K562 (cell line): ENCODE measurements around the gene PDE6B. TPM values are rescaled to one million over a fixed set of nuclear protein-coding genes. Genes with fewer than 3 reads are reported as not detected.

ENCODE experiments used
- CC2D1A ChIP-seq: fragments of 450-650 bp; IDR thresholded peaks from 2 replicates; pipeline ENCODE4 v1.6.1; 2017; ENCODE audit warnings: mild to moderate bottlenecking
- HOMEZ ChIP-seq: fragments of 250-450 bp; sonication (Bioruptor Pico); IDR thresholded peaks from 2 replicates; pipeline ENCODE4 v1.4.0; 2020; ENCODE audit warnings: mild to moderate bottlenecking, moderate library complexity
- MAZ ChIP-seq, 2 experiments: fragments of 450-650 bp in 1 of 2; sonication (generic) in 1 of 2; formaldehyde crosslinking; IDR thresholded peaks in 1 of 2; conservative IDR thresholded peaks in 1 of 2; 2 replicates each; pipeline versions ENCODE4 v1.4.0 to v1.5.0; 2020; ENCODE audit warnings: mild to moderate bottlenecking in 1 of 2, missing genetic modification reagents in 1 of 2
- NCOA4 ChIP-seq: fragments of 450-650 bp; IDR thresholded peaks from 2 replicates; pipeline ENCODE4 v1.6.1; 2018; ENCODE audit warnings: mild to moderate bottlenecking; ENCODE audit not compliant: partially characterized antibody
- NRF1 ChIP-seq, 2 experiments: fragments of 450-650 bp; IDR thresholded peaks in 1 of 2; conservative IDR thresholded peaks in 1 of 2; 2 replicates each; pipeline ENCODE4 v1.6.1; 2014; ENCODE audit warnings: mild to moderate bottlenecking in 2 of 2
- ZNF184 ChIP-seq: sonication (generic); formaldehyde crosslinking; IDR thresholded peaks from 2 replicates; pipeline ENCODE4 v1.5.0; 2020; ENCODE audit warnings: missing genetic modification reagents
- ZNF79 ChIP-seq: fragments of 250-450 bp; sonication (Bioruptor Pico); IDR thresholded peaks from 2 replicates; pipeline ENCODE4 v1.4.0; 2020; ENCODE audit warnings: low read depth, mild to moderate bottlenecking, moderate library complexity
- polyA plus RNA-seq, 8 experiments: library from polyadenylated mRNA; depleted of rRNA in 4 of 8; stranded (reverse) in 5 of 8; unstranded in 3 of 8; fragments of >200 nt; fragmentation: Nextera tagmentation in 2 of 8; fragmentation: Illumina TruSeq in 1 of 8; extraction: Ambion mirVana in 2 of 8; extraction: Trizol in 1 of 8; gene quantifications; 2 replicates each; pipeline versions ENCODE4 v1.2.1 to v1.2.3, GENCODE V29; 2011 to 2014; ENCODE audit warnings: inconsistent platforms in 1 of 8, missing spikeins in 1 of 8
- total RNA-seq, 7 experiments: library from RNA; depleted of rRNA in 6 of 7; stranded (reverse); fragments of >200 nt in 6 of 7; fragmentation: Illumina TruSeq in 2 of 7; extraction: Trizol in 2 of 7; gene quantifications; 2 replicates each; pipeline versions ENCODE4 v1.2.1 to v1.2.3, GENCODE V29; 2011 to 2021; ENCODE audit warnings: low replicate concordance in 1 of 7
- TF ChIP-seq, protein P1 (sequence below): fragments of 450-650 bp; formaldehyde crosslinking; IDR thresholded peaks from 2 replicates; pipeline ENCODE4 v1.4.0; 2022; ENCODE audit warnings: mild to moderate bottlenecking, moderate library complexity
- TF ChIP-seq, protein P2 (sequence below): fragments of 450-650 bp; IDR thresholded peaks from 2 replicates; pipeline ENCODE4 v1.6.1; 2016; ENCODE audit warnings: mild to moderate bottlenecking, moderate library complexity
- TF ChIP-seq, protein P3 (sequence below): fragments of 250-450 bp; sonication (Bioruptor Pico); IDR thresholded peaks from 2 replicates; pipeline ENCODE4 v1.5.0; 2020; ENCODE audit warnings: mild to moderate bottlenecking, borderline replicate concordance

The PDE6B gene
- total and polyA plus RNA-seq, 9 of the 15 experiments (the other 6 are each of a cell fraction or from before 2014, with no cell fraction given): 0.04 TPM; not detected in 8

GRCh38 chr4:646460-646859, 21.1 kb downstream of the PDE6B start (continued):
- TF ChIP-seq, protein P1, sequence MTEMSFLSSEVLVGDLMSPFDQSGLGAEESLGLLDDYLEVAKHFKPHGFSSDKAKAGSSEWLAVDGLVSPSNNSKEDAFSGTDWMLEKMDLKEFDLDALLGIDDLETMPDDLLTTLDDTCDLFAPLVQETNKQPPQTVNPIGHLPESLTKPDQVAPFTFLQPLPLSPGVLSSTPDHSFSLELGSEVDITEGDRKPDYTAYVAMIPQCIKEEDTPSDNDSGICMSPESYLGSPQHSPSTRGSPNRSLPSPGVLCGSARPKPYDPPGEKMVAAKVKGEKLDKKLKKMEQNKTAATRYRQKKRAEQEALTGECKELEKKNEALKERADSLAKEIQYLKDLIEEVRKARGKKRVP (CRISPR knock-in tag): no peak
- no peak for TF ChIP-seq HOMEZ (CRISPR knock-in tag)
- peak; percentile 70 to 75 for TF ChIP-seq NRF1 (conservative IDR thresholded peaks at IDR 0.05 in 1 of 2, IDR thresholded peaks at IDR 0.05 in 1 of 2)
- TF ChIP-seq MAZ (CRISPR knock-in tag; conservative IDR thresholded peaks at IDR 0.05 in 1 of 2, IDR thresholded peaks at IDR 0.05 in 1 of 2): 0 out of 4 replicates have a peak, but pooled peaks of 1 of the 2 experiments have one; percentile 53
- TF ChIP-seq CC2D1A: 0 out of 2 replicates have a peak, but pooled peaks have one; percentile 21
- no peak for TF ChIP-seq ZNF79 (CRISPR knock-in tag)
- TF ChIP-seq, protein P2, sequence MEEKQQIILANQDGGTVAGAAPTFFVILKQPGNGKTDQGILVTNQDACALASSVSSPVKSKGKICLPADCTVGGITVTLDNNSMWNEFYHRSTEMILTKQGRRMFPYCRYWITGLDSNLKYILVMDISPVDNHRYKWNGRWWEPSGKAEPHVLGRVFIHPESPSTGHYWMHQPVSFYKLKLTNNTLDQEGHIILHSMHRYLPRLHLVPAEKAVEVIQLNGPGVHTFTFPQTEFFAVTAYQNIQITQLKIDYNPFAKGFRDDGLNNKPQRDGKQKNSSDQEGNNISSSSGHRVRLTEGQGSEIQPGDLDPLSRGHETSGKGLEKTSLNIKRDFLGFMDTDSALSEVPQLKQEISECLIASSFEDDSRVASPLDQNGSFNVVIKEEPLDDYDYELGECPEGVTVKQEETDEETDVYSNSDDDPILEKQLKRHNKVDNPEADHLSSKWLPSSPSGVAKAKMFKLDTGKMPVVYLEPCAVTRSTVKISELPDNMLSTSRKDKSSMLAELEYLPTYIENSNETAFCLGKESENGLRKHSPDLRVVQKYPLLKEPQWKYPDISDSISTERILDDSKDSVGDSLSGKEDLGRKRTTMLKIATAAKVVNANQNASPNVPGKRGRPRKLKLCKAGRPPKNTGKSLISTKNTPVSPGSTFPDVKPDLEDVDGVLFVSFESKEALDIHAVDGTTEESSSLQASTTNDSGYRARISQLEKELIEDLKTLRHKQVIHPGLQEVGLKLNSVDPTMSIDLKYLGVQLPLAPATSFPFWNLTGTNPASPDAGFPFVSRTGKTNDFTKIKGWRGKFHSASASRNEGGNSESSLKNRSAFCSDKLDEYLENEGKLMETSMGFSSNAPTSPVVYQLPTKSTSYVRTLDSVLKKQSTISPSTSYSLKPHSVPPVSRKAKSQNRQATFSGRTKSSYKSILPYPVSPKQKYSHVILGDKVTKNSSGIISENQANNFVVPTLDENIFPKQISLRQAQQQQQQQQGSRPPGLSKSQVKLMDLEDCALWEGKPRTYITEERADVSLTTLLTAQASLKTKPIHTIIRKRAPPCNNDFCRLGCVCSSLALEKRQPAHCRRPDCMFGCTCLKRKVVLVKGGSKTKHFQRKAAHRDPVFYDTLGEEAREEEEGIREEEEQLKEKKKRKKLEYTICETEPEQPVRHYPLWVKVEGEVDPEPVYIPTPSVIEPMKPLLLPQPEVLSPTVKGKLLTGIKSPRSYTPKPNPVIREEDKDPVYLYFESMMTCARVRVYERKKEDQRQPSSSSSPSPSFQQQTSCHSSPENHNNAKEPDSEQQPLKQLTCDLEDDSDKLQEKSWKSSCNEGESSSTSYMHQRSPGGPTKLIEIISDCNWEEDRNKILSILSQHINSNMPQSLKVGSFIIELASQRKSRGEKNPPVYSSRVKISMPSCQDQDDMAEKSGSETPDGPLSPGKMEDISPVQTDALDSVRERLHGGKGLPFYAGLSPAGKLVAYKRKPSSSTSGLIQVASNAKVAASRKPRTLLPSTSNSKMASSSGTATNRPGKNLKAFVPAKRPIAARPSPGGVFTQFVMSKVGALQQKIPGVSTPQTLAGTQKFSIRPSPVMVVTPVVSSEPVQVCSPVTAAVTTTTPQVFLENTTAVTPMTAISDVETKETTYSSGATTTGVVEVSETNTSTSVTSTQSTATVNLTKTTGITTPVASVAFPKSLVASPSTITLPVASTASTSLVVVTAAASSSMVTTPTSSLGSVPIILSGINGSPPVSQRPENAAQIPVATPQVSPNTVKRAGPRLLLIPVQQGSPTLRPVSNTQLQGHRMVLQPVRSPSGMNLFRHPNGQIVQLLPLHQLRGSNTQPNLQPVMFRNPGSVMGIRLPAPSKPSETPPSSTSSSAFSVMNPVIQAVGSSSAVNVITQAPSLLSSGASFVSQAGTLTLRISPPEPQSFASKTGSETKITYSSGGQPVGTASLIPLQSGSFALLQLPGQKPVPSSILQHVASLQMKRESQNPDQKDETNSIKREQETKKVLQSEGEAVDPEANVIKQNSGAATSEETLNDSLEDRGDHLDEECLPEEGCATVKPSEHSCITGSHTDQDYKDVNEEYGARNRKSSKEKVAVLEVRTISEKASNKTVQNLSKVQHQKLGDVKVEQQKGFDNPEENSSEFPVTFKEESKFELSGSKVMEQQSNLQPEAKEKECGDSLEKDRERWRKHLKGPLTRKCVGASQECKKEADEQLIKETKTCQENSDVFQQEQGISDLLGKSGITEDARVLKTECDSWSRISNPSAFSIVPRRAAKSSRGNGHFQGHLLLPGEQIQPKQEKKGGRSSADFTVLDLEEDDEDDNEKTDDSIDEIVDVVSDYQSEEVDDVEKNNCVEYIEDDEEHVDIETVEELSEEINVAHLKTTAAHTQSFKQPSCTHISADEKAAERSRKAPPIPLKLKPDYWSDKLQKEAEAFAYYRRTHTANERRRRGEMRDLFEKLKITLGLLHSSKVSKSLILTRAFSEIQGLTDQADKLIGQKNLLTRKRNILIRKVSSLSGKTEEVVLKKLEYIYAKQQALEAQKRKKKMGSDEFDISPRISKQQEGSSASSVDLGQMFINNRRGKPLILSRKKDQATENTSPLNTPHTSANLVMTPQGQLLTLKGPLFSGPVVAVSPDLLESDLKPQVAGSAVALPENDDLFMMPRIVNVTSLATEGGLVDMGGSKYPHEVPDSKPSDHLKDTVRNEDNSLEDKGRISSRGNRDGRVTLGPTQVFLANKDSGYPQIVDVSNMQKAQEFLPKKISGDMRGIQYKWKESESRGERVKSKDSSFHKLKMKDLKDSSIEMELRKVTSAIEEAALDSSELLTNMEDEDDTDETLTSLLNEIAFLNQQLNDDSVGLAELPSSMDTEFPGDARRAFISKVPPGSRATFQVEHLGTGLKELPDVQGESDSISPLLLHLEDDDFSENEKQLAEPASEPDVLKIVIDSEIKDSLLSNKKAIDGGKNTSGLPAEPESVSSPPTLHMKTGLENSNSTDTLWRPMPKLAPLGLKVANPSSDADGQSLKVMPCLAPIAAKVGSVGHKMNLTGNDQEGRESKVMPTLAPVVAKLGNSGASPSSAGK: peak; percentile 42; the same call in 1 of the 2 replicates
- TF ChIP-seq, protein P3, sequence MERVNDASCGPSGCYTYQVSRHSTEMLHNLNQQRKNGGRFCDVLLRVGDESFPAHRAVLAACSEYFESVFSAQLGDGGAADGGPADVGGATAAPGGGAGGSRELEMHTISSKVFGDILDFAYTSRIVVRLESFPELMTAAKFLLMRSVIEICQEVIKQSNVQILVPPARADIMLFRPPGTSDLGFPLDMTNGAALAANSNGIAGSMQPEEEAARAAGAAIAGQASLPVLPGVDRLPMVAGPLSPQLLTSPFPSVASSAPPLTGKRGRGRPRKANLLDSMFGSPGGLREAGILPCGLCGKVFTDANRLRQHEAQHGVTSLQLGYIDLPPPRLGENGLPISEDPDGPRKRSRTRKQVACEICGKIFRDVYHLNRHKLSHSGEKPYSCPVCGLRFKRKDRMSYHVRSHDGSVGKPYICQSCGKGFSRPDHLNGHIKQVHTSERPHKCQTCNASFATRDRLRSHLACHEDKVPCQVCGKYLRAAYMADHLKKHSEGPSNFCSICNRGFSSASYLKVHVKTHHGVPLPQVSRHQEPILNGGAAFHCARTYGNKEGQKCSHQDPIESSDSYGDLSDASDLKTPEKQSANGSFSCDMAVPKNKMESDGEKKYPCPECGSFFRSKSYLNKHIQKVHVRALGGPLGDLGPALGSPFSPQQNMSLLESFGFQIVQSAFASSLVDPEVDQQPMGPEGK: no peak
- TF ChIP-seq ZNF184: no peak
- TF ChIP-seq NCOA4: no peak
